Measurements from ENCODE around the gene EIF5AL1.
"Not testable (repeated sequence)": the region's sequence is repeated elsewhere in the genome, so short reads cannot be mapped to it uniquely, and the experiment has no call there.

Gene EIF5AL1

DNA sequence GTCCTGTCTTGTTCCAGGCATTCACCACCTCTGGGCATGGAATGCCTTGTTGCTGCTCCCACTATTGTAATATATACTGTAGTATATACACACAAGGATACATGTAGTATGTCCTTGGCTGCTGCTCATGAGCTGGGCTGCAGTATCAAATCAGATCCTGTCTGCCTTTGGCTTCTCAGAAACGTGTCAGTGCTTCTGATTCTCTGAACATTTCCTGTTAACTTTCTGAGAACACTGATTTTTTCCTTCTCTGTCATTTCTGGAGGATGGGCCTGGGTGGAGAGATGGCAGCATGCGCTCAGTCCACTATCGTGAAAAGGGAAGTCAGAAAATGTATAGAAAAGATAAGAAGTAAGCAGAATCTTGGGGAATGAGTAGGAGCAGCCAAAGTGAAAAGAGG lies 35.6 kb downstream of the EIF5AL1 start:
- Histone ChIP-seq H3K4me3 (ENCODE audit: low read length in 2 of 2) (no peak overlapping the region), H3K9ac (ENCODE audit: low read depth in 1 of 2, low read length in 2 of 2) (no peak overlapping the region), H3K36me3 (ENCODE audit: control insufficient read depth in 2 of 2, insufficient read depth in 2 of 2, low read length in 2 of 2) (no peaks in the 10 kb centered on the region), H3K4me1 (ENCODE audit: control insufficient read depth in 2 of 2, insufficient read depth in 2 of 2, low read length in 2 of 2) (no peaks in the 10 kb centered on the region), H3K27me3 (ENCODE audit: control insufficient read depth in 2 of 2, insufficient read depth in 2 of 2, low read length in 2 of 2) (no peaks in the 10 kb centered on the region), H3K9me3 (ENCODE audit: control insufficient read depth in 2 of 2, low read length in 2 of 2) (no peaks in the 10 kb centered on the region), H3K27ac (ENCODE audit: low read depth in 2 of 2, low read length in 2 of 2) (no peak overlapping the region)

DNA sequence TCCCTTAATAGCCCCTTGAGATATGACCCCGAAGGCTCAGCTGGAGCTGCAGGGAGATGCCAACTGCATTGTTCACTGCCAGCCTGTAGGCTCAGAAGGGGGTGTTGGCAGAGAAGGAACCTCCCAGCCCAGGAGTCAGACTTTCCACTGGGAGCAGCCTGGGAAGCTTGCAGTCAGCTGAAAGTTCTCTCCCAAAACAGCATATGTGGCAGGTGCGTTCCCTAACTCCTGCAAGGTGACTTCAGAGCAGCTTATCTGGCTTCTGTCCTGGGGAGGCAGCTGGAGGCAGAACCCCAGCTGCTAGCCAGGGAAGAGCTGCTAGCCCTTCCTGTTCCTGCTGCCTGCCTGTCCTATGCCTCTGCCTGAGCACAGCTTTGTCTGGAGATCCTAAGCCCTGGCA lies 39.8 kb downstream of the EIF5AL1 start:
- Histone ChIP-seq H3K4me3 (ENCODE audit: low read length in 2 of 2) (no peak overlapping the region), H3K4me1 (ENCODE audit: control insufficient read depth in 2 of 2, insufficient read depth in 2 of 2, low read length in 2 of 2) (no peaks in the 10 kb centered on the region), H3K36me3 (ENCODE audit: control insufficient read depth in 2 of 2, insufficient read depth in 2 of 2, low read length in 2 of 2) (no peaks in the 10 kb centered on the region), H3K9ac (ENCODE audit: low read depth in 1 of 2, low read length in 2 of 2) (no peak overlapping the region), H3K9me3 (ENCODE audit: control insufficient read depth in 2 of 2, low read length in 2 of 2) (no peaks in the 10 kb centered on the region), H3K27me3 (ENCODE audit: control insufficient read depth in 2 of 2, insufficient read depth in 2 of 2, low read length in 2 of 2) (no peaks in the 10 kb centered on the region), H3K27ac (ENCODE audit: low read depth in 2 of 2, low read length in 2 of 2) (no peak overlapping the region)

DNA sequence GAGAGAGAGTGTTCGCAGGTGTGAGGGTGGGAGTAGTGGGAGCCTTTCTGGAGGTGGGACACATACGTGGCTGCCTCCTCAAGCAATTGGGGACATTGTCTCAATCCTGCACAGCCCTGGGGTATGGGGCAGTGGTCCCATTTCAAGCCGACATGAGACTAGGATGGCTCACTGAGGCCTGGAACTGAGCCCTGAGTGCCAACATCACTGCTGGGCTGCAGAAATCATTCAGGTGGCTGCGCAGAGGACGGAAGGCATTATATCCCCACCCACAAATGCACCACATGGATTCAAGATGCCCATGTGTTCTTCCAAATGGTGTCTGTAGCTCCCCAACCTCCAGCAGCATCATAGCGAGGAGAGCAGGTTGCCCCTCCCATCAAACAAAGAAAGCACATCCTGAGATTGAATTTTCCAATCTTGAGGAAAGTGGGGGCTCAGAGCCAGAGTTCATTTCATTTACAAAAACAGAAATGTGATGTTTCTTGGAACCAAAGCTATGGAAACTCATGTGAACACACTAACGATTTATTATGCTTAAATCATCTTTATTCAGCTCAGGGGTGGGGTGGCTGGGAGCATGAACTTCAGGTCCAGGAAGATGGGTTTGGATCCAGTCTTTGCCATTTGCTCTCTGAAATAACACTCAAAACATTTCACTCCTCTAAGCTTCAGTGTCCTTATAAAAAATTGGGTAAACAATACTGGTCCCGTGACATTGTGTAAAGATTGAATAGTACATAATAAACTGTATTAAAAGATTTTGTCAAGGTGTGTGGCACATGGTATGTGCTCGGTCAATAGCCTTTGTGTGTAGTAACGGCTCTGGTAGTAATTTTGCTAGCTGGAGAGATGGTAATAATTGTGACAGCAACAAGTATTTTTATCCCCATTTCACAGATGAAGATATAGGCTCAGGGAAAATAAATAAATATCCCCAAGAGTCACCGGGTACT lies 43.3 kb downstream of the EIF5AL1 start:
- H3K9me3 ChIP-seq (ENCODE audit: control insufficient read depth in 2 of 2, low read length in 2 of 2) = no peaks in the 10 kb centered on the region
- H3K9ac ChIP-seq (ENCODE audit: low read depth in 1 of 2, low read length in 2 of 2) = no peak overlapping the region
- H3K4me3 ChIP-seq (ENCODE audit: low read length in 2 of 2) = no peak overlapping the region
- H3K36me3 ChIP-seq (ENCODE audit: control insufficient read depth in 2 of 2, insufficient read depth in 2 of 2, low read length in 2 of 2) = no peaks in the 10 kb centered on the region
- no peaks in the 10 kb centered on the region for H3K27me3 ChIP-seq (ENCODE audit: control insufficient read depth in 2 of 2, insufficient read depth in 2 of 2, low read length in 2 of 2)
- no peak overlapping the region for H3K27ac ChIP-seq (ENCODE audit: low read depth in 2 of 2, low read length in 2 of 2)
- peaks cover 0 to 8% of the 10 kb centered on the region in 2 donors for H3K4me1 ChIP-seq (ENCODE audit: control insufficient read depth in 2 of 2, insufficient read depth in 2 of 2, low read length in 2 of 2)

DNA sequence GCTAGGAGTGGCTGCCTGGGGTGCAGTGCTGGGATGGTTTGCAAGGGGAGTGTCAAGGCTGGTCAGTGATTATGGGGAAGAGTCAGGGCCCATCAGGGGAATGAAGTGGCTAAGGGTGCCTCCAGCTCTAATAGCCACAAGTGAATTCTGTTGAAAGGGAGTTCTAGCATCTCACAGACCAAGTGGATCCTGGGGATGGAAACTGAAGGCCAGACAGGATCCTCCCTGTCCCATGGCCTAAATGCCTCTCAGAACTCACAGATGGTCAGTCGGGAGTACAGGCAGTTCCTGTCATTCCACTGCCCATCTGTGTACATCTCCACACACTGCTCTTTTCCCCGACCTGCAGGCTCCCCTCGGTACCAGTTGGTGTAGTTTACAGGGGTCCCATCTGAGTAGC lies 44.6 kb downstream of the EIF5AL1 start:
- not testable (repeated sequence) for H3K4me3 ChIP-seq (ENCODE audit: low read length in 2 of 2); H3K27ac ChIP-seq (ENCODE audit: low read depth in 2 of 2, low read length in 2 of 2); H3K9ac ChIP-seq (ENCODE audit: low read depth in 1 of 2, low read length in 2 of 2)

DNA sequence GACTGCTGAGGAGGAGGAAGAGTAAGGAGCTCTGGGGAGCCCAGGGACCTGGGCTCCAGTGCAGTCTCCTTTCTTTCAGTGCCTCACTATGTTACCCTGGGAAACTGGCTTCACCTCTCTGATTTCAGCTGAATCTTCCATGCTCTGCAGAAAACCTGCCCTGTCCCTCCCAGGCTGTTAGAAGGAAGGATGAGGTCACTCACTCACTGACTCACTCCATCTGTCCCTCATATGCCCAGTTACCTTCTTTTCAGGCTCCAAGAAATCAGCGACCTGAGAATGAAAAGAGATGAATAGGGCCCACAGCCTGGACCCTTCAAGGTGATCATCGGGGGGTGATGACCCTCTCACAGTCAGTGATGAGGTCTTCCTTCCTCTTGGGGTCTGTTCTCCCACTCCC lies 47.4 kb downstream of the EIF5AL1 start:
- H3K27me3 ChIP-seq (ENCODE audit: control insufficient read depth in 2 of 2, insufficient read depth in 2 of 2, low read length in 2 of 2) = no peaks in the 10 kb centered on the region
- H3K4me3 ChIP-seq (ENCODE audit: low read length in 2 of 2) = no peak overlapping the region
- H3K9ac ChIP-seq (ENCODE audit: low read depth in 1 of 2, low read length in 2 of 2) = no peak overlapping the region
- H3K27ac ChIP-seq (ENCODE audit: low read depth in 2 of 2, low read length in 2 of 2) = no peak overlapping the region
- H3K36me3 ChIP-seq (ENCODE audit: control insufficient read depth in 2 of 2, insufficient read depth in 2 of 2, low read length in 2 of 2) = no peaks in the 10 kb centered on the region
- H3K9me3 ChIP-seq (ENCODE audit: control insufficient read depth in 2 of 2, low read length in 2 of 2) = no peaks in the 10 kb centered on the region
- H3K4me1 ChIP-seq (ENCODE audit: control insufficient read depth in 2 of 2, insufficient read depth in 2 of 2, low read length in 2 of 2) = peaks cover 0 to 12% of the 10 kb centered on the region in 2 donors

More for the DNA sequence above, 44.6 kb downstream of the EIF5AL1 start:
- not testable (repeated sequence) for H3K36me3 ChIP-seq (ENCODE audit: control insufficient read depth in 2 of 2, insufficient read depth in 2 of 2, low read length in 2 of 2); H3K27me3 ChIP-seq (ENCODE audit: control insufficient read depth in 2 of 2, insufficient read depth in 2 of 2, low read length in 2 of 2); H3K9me3 ChIP-seq (ENCODE audit: control insufficient read depth in 2 of 2, low read length in 2 of 2)
- H3K4me1 ChIP-seq (ENCODE audit: control insufficient read depth in 2 of 2, insufficient read depth in 2 of 2, low read length in 2 of 2) = peaks cover 0 to 12% of the 10 kb centered on the region in 2 donors

DNA sequence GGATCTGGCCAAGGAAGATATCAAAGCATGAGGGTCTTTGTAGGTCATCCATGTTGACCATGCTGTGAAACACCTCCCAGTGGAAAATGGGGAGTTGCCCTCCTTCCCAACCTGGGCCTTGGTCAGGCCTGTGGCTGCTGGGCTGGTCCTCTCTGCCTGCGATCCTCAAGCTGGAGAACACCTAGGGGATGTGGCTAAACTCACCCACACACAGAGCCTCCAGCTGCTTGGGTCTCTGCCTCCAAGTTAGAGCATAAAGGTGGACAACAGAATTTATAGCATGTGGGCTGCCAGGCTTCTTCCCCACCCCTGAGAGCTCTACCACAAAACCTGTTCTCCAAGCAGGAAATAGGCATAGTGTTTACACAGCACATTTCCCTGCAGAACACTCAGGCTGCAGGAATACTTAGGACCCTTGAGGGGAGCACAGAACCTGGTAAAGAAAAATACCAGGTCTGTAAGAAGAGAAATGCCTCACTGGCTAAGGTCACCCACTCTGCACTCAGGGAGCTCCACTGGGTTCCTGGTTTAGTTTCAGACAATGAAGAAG lies 47.9 kb downstream of the EIF5AL1 start, which contains the start of gene SFTPA2:
SFTPA2 (minus strand) TSS at position 248 of the 550 bp plus-strand sequence. CDS start 924 bp downstream, outside the sequence.
- no peak within 1 kb of the TSS for H3K9ac ChIP-seq (ENCODE audit: low read depth in 1 of 2, low read length in 2 of 2)
- H3K9me3 ChIP-seq (ENCODE audit: control insufficient read depth in 2 of 2, low read length in 2 of 2) = no peaks in the 10 kb centered on the region
- no peak within 1 kb of the TSS for H3K4me3 ChIP-seq (ENCODE audit: low read length in 2 of 2)
- H3K27me3 ChIP-seq (ENCODE audit: control insufficient read depth in 2 of 2, insufficient read depth in 2 of 2, low read length in 2 of 2) = no peaks in the 10 kb centered on the region
- H3K27ac ChIP-seq (ENCODE audit: low read depth in 2 of 2, low read length in 2 of 2) = no peak within 1 kb of the TSS
- H3K4me1 ChIP-seq (ENCODE audit: control insufficient read depth in 2 of 2, insufficient read depth in 2 of 2, low read length in 2 of 2) = peaks cover 0 to 12% of the 10 kb centered on the region in 2 donors
- no peaks in the 10 kb centered on the region for H3K36me3 ChIP-seq (ENCODE audit: control insufficient read depth in 2 of 2, insufficient read depth in 2 of 2, low read length in 2 of 2)

DNA sequence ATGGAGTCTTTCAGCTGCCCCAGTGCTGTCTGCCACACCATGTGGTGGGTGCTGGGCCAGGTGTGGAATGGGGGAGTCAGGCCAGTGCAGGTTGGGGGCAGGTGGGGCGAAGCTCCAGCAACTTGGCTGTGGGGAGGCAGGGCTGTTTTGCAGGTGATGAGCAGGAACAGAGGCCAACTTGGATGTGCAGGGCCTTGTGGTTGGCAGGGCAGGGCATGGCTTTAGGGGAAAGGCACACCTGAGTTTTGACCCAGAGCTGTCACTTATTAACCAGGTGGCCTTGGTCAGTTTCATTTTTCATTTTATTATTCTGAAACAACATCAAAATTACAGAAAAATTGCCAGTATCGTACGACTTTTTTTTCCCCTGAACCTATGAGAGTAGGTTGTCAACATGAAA lies 48.9 kb downstream of the EIF5AL1 start:
- H3K27me3 ChIP-seq (ENCODE audit: control insufficient read depth in 2 of 2, insufficient read depth in 2 of 2, low read length in 2 of 2) = no peaks in the 10 kb centered on the region
- no peak overlapping the region for H3K27ac ChIP-seq (ENCODE audit: low read depth in 2 of 2, low read length in 2 of 2)
- peak overlapping the region in 1 of 2 donors; percentile 9 for H3K4me3 ChIP-seq (ENCODE audit: low read length in 2 of 2)
- no peak overlapping the region for H3K9ac ChIP-seq (ENCODE audit: low read depth in 1 of 2, low read length in 2 of 2)
- H3K36me3 ChIP-seq (ENCODE audit: control insufficient read depth in 2 of 2, insufficient read depth in 2 of 2, low read length in 2 of 2) = no peaks in the 10 kb centered on the region
- H3K9me3 ChIP-seq (ENCODE audit: control insufficient read depth in 2 of 2, low read length in 2 of 2) = no peaks in the 10 kb centered on the region
- H3K4me1 ChIP-seq (ENCODE audit: control insufficient read depth in 2 of 2, insufficient read depth in 2 of 2, low read length in 2 of 2) = peaks cover 0 to 12% of the 10 kb centered on the region in 2 donors

DNA sequence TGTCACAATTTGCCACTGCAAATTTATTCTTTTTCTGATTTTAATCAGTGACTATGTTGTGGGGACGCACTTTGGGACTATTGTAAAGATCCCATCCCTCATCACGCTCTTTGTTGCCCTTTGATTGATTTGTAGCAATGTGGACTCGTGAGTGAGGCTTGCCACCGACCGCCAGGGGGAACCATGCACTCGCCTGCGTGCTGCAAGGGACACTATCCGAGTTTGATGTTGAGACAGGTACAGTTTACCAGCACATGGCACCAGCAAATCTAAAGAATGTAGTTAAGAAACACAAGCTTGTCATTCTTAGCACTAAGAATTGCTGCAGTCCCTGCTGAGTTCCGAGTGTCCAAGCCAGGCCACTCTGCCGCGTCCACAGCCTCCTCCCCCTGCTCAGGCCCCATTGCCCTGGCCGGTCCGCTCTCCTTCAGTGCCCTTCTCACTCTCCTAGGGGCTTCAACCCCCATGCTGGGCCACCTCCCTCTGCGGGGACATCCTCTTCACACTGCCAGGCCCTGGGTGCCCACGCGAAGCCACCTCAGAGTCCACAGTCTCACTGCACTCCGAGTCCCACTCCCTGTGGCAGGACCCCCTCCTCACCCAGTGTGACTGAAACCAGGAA lies 49.9 kb downstream of the EIF5AL1 start:
- Histone ChIP-seq H3K36me3 (ENCODE audit: control insufficient read depth in 2 of 2, insufficient read depth in 2 of 2, low read length in 2 of 2) (no peaks in the 10 kb centered on the region), H3K9ac (ENCODE audit: low read depth in 1 of 2, low read length in 2 of 2) (no peak overlapping the region), H3K4me1 (ENCODE audit: control insufficient read depth in 2 of 2, insufficient read depth in 2 of 2, low read length in 2 of 2) (peaks cover 0 to 12% of the 10 kb centered on the region in 2 donors), H3K9me3 (ENCODE audit: control insufficient read depth in 2 of 2, low read length in 2 of 2) (no peaks in the 10 kb centered on the region), H3K27me3 (ENCODE audit: control insufficient read depth in 2 of 2, insufficient read depth in 2 of 2, low read length in 2 of 2) (no peaks in the 10 kb centered on the region), H3K4me3 (ENCODE audit: low read length in 2 of 2) (no peak overlapping the region), H3K27ac (ENCODE audit: low read depth in 2 of 2, low read length in 2 of 2) (no peak overlapping the region)

DNA sequence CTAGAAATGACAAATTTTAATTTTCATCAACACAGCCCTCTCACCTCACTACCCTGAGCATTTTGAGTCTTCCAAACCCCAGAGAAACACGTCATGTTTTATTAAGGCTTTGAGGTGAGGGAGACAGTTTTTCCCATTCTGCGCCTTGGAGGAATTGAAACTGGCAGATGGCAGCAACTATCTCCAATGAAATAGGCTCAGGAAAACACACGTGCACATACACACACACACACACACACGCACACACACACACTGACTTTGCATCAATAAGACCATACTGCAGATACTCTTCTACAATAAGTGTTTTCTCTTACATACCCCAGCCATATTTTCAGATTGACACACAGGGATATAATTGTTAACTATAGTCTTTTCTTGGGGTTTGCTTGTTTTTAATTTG lies 51.1 kb downstream of the EIF5AL1 start:
- Histone ChIP-seq H3K27ac (ENCODE audit: low read depth in 2 of 2, low read length in 2 of 2) (no peak overlapping the region), H3K4me3 (ENCODE audit: low read length in 2 of 2) (no peak overlapping the region), H3K4me1 (ENCODE audit: control insufficient read depth in 2 of 2, insufficient read depth in 2 of 2, low read length in 2 of 2) (peaks cover 0 to 12% of the 10 kb centered on the region in 2 donors), H3K27me3 (ENCODE audit: control insufficient read depth in 2 of 2, insufficient read depth in 2 of 2, low read length in 2 of 2) (no peaks in the 10 kb centered on the region), H3K36me3 (ENCODE audit: control insufficient read depth in 2 of 2, insufficient read depth in 2 of 2, low read length in 2 of 2) (no peaks in the 10 kb centered on the region), H3K9me3 (ENCODE audit: control insufficient read depth in 2 of 2, low read length in 2 of 2) (no peaks in the 10 kb centered on the region), H3K9ac (ENCODE audit: low read depth in 1 of 2, low read length in 2 of 2) (no peak overlapping the region)

Data from mucosa of rectum (tissue), 2 donors.